IMR-90 (cell line): ENCODE measurements around the gene BCHE. TPM values are rescaled to one million over a fixed set of nuclear protein-coding genes. Genes with fewer than 3 reads are reported as not detected.

Experiments used
- ATAC-seq: fragments of 200-7000 bp; cut with Tn5 transposase; 2 replicates; pipeline ENCODE4 v1.9.1; 2020; ENCODE audit warnings: low read depth, mild to moderate bottlenecking, moderate library complexity
- BruUV-seq: library from RNA; stranded (reverse); fragments of 400-500 nt; replicated peaks from 2 replicates; lab custom pipeline; 2021; lab: Mats Ljungman, UMichigan
- CTCF ChIA-PET: fragments of 300-600 bp; formaldehyde crosslinking; extraction: SDS; loops from one replicate; lab custom pipeline; 2021; ENCODE audit warnings: antibody characterized with exemption; lab: Yijun Ruan, JAX
- POLR2A ChIA-PET: fragments of 300-600 bp; sonication (Branson Sonifier 250); formaldehyde crosslinking; loops from one replicate; lab custom pipeline; 2022; ENCODE audit warnings: antibody characterized with exemption; ENCODE audit not compliant: unreplicated experiment; lab: Charles Lee
- DNase-seq: peaks from one replicate; pipeline ENCODE4 v3.0.0; 2013
- H2AFZ ChIP-seq: replicated peaks from 2 replicates; pipeline ENCODE3; 2013; ENCODE audit warnings: low read length, mild to moderate bottlenecking; ENCODE audit not compliant: poor library complexity
- H2AK5ac ChIP-seq: 2 replicates; pipeline ENCODE4 v1.6.1; 2013; ENCODE audit warnings: low read depth, low read length, inconsistent platforms
- H2AK9ac ChIP-seq: replicated peaks from 2 replicates; pipeline ENCODE3; 2013; ENCODE audit warnings: mild to moderate bottlenecking, low read depth, low read length, moderate library complexity; ENCODE audit not compliant: poor library complexity
- H2BK120ac ChIP-seq: 2 replicates; pipeline ENCODE4 v1.6.1; 2013; ENCODE audit warnings: low read depth, low read length, inconsistent platforms
- H2BK15ac ChIP-seq: 3 replicates; pipeline ENCODE4 v1.6.1; 2013; ENCODE audit warnings: low read depth, low read length, inconsistent platforms
- H2BK20ac ChIP-seq: 2 replicates; pipeline ENCODE4 v1.6.1; 2013; ENCODE audit warnings: low read depth, mild to moderate bottlenecking, inconsistent platforms, low read length, moderate library complexity
- H2BK5ac ChIP-seq: 2 replicates; pipeline ENCODE4 v1.6.1; 2013; ENCODE audit warnings: mild to moderate bottlenecking, low read depth, low read length, inconsistent platforms; ENCODE audit not compliant: poor library complexity, severe bottlenecking
- H3K14ac ChIP-seq: replicated peaks from 2 replicates; pipeline ENCODE4 v1.6.1; 2013; ENCODE audit warnings: low read depth, low read length, inconsistent platforms
- H3K18ac ChIP-seq: 2 replicates; pipeline ENCODE4 v1.6.1; 2013; ENCODE audit warnings: low read depth, low read length, control low read depth
- H3K23ac ChIP-seq: 2 replicates; pipeline ENCODE4 v1.6.1; 2013; ENCODE audit warnings: low read depth, low read length, inconsistent platforms
- H3K27ac ChIP-seq: 2 replicates; pipeline ENCODE4 v1.5.1; 2013; ENCODE audit warnings: mild to moderate bottlenecking, control low read depth, low read length; ENCODE audit not compliant: insufficient read depth
- H3K27me3 ChIP-seq: 2 replicates; pipeline ENCODE4 v1.6.1; 2013; ENCODE audit warnings: low read length; ENCODE audit not compliant: control insufficient read depth, insufficient read depth
- H3K36me3 ChIP-seq: 2 replicates; pipeline ENCODE4 v1.6.1; 2013; ENCODE audit warnings: low read length, mixed read lengths; ENCODE audit not compliant: control insufficient read depth, insufficient read depth
- H3K4ac ChIP-seq: 2 replicates; pipeline ENCODE4 v1.6.1; 2013; ENCODE audit warnings: low read depth, low read length, inconsistent platforms
- H3K4me1 ChIP-seq: 2 replicates; pipeline ENCODE4 v1.6.1; 2013; ENCODE audit warnings: low read length, mixed read lengths; ENCODE audit not compliant: control insufficient read depth, insufficient read depth
- H3K4me2 ChIP-seq: 2 replicates; pipeline ENCODE4 v1.6.1; 2013; ENCODE audit warnings: low read depth, mild to moderate bottlenecking, control low read depth, low read length, moderate library complexity
- H3K4me3 ChIP-seq: 2 replicates; pipeline ENCODE4 v1.5.1; 2013; ENCODE audit warnings: low read depth, mild to moderate bottlenecking, control low read depth, low read length, moderate library complexity; ENCODE audit not compliant: insufficient read depth
- H3K56ac ChIP-seq: 2 replicates; pipeline ENCODE4 v1.6.1; 2013; ENCODE audit warnings: low read length, inconsistent platforms; ENCODE audit not compliant: insufficient read depth; ENCODE audit errors: extremely low read depth
- H3K79me1 ChIP-seq, 2 experiments: 2 replicates each; pipeline ENCODE4 v1.6.1; 2013; ENCODE audit warnings: low read length in 2 of 2, inconsistent platforms in 1 of 2, low read depth in 1 of 2
- H3K9ac ChIP-seq: 2 replicates; pipeline ENCODE4 v1.6.1; 2013; ENCODE audit warnings: low read depth, low read length, control low read depth
- H3K9me1 ChIP-seq: 2 replicates; pipeline ENCODE4 v1.6.1; 2013; ENCODE audit warnings: low read length, inconsistent platforms; ENCODE audit not compliant: insufficient read depth
- H3K9me3 ChIP-seq: 2 replicates; pipeline ENCODE4 v1.6.1; 2013; ENCODE audit warnings: low read length; ENCODE audit not compliant: control insufficient read depth, insufficient read depth
- H4K20me1 ChIP-seq: 2 replicates; pipeline ENCODE4 v1.6.1; 2013; ENCODE audit warnings: low read length, inconsistent platforms; ENCODE audit not compliant: insufficient read depth
- H4K5ac ChIP-seq: 2 replicates; pipeline ENCODE4 v1.6.1; 2013; ENCODE audit warnings: mild to moderate bottlenecking, low read depth, low read length, control low read depth
- H4K8ac ChIP-seq, 2 experiments: 2 replicates each; pipeline ENCODE4 v1.6.1; 2013; ENCODE audit warnings: low read depth in 2 of 2, low read length in 2 of 2, control low read depth in 1 of 2, inconsistent platforms in 1 of 2
- H4K91ac ChIP-seq: 2 replicates; pipeline ENCODE4 v1.6.1; 2013; ENCODE audit warnings: low read depth, low read length, inconsistent platforms; ENCODE audit not compliant: insufficient read depth
- BHLHE40 ChIP-seq: fragments of 150-350 bp; IDR thresholded peaks from 2 replicates; pipeline ENCODE4 v1.6.1; 2016; ENCODE audit warnings: mild to moderate bottlenecking, low read depth, low read length
- CEBPB ChIP-seq: IDR thresholded peaks from 2 replicates; pipeline ENCODE4 v1.6.1; 2012; ENCODE audit warnings: low read depth, low read length, improper control_type of control experiment
- CHD1 ChIP-seq: IDR thresholded peaks from 2 replicates; pipeline ENCODE4 v1.6.1; 2012; ENCODE audit warnings: low read depth, low read length, improper control_type of control experiment
- CTCF ChIP-seq: conservative IDR thresholded peaks from 2 replicates; pipeline ENCODE4 v1.5.1; 2012; ENCODE audit warnings: mild to moderate bottlenecking, low read depth, low read length, improper control_type of control experiment
- ELK1 ChIP-seq: fragments of 150-350 bp; IDR thresholded peaks from 2 replicates; pipeline ENCODE4 v1.6.1; 2016; ENCODE audit warnings: low read depth, mild to moderate bottlenecking, low read length, moderate library complexity, borderline replicate concordance
- FOS ChIP-seq: fragments of 150-350 bp; IDR thresholded peaks from 2 replicates; pipeline ENCODE4 v1.6.1; 2016; ENCODE audit warnings: low read depth, low read length
- MAFK ChIP-seq: IDR thresholded peaks from 2 replicates; pipeline ENCODE4 v1.6.1; 2012; ENCODE audit warnings: low read depth, low read length, improper control_type of control experiment
- MAZ ChIP-seq: IDR thresholded peaks from 2 replicates; pipeline ENCODE4 v1.6.1; 2012; ENCODE audit warnings: low read depth, mild to moderate bottlenecking, low read length, improper control_type of control experiment, moderate library complexity, borderline replicate concordance
- MXI1 ChIP-seq: IDR thresholded peaks from 2 replicates; pipeline ENCODE4 v1.6.1; 2012; ENCODE audit warnings: low read depth, mild to moderate bottlenecking, low read length, moderate library complexity, borderline replicate concordance
- NFE2L2 ChIP-seq: fragments of 150-350 bp; IDR thresholded peaks from 2 replicates; pipeline ENCODE4 v1.6.1; 2016; ENCODE audit warnings: low read depth, mild to moderate bottlenecking, low read length
- POLR2A ChIP-seq: IDR thresholded peaks from 2 replicates; pipeline ENCODE4 v1.6.1; 2012; ENCODE audit warnings: mild to moderate bottlenecking, low read depth, low read length
- RAD21 ChIP-seq: IDR thresholded peaks from 2 replicates; pipeline ENCODE4 v1.6.1; 2012; ENCODE audit warnings: low read length, improper control_type of control experiment
- RCOR1 ChIP-seq: IDR thresholded peaks from 2 replicates; pipeline ENCODE4 v1.6.1; 2012; ENCODE audit warnings: mild to moderate bottlenecking, low read length, improper control_type of control experiment; ENCODE audit not compliant: insufficient replicate concordance
- RFX5 ChIP-seq: IDR thresholded peaks from 2 replicates; pipeline ENCODE4 v1.8.0; 2012; ENCODE audit warnings: low read depth, mild to moderate bottlenecking, low read length, moderate library complexity
- USF2 ChIP-seq: fragments of 150-350 bp; IDR thresholded peaks from 2 replicates; pipeline ENCODE4 v1.6.1; 2017; ENCODE audit warnings: mild to moderate bottlenecking, antibody characterized with exemption, low read length, low read depth
- WGBS, 2 experiments: methylation state at CpG; one replicate each; pipeline versions ENCODE4 v1.1.5 to v1.1.7; 2013; ENCODE audit warnings: missing lambda C conversion rate in 2 of 2; ENCODE audit not compliant: insufficient read length in 1 of 2; ENCODE audit errors: extremely low coverage in 2 of 2; 5-methylcytosine and 5-hydroxymethylcytosine counted together
- dilution Hi-C: fragments of 300-500 bp; cut with HindIII; formaldehyde crosslinking; loops from one replicate; pipeline ENCODE4 v1.14.3; 2018; ENCODE audit warnings: low sequenced_read_pairs; ENCODE audit not compliant: unreplicated experiment
- in situ Hi-C: fragments of 300-500 bp; cut with MboI; formaldehyde crosslinking; loops from 3 replicates; pipeline ENCODE4 v1.14.3; 2019; ENCODE audit warnings: low sequenced_read_pairs, inconsistent platforms, mixed read lengths
- intact Hi-C: fragments of 100-400 bp; cut with micrococcal nuclease; formaldehyde crosslinking; loops from 2 replicates; pipeline ENCODE4 v1.10.0; 2022
- polyA plus RNA-seq, 3 experiments: library from polyadenylated mRNA; depleted of rRNA; stranded (reverse); fragments of >200 nt; gene quantifications; 2 replicates each; pipeline ENCODE4 v1.2.3, GENCODE V29; 2012; ENCODE audit warnings: low replicate concordance in 1 of 3
- total RNA-seq: library from RNA; depleted of rRNA; stranded (reverse); fragments of >200 nt; gene quantifications from 2 replicates; pipeline ENCODE4 v1.2.3, GENCODE V29; 2012

Gene BCHE
- total and polyA plus RNA-seq, 2 of the 4 experiments (the other 2 are of a cell fraction): 1.5 to 1.6 TPM

GRCh38 chr3:165874663-165875489 lies 37.7 kb upstream of the BCHE start:
- H3K9ac ChIP-seq: no peak overlapping the region
- ChIA-PET CTCF (interaction anchor here (0.7 kb wide), 1 partner anchor 660 kb away, joined by 8 read pairs; no protein-coding TSS in a partner anchor), POLR2A (no interaction called here)
- DNase-seq (no peak), ATAC-seq (no peak)
- H3K4me1 ChIP-seq: no peaks in the 10 kb centered on the region
- no peaks in the 10 kb centered on the region for H4K20me1 ChIP-seq
- no peak overlapping the region for H2BK120ac ChIP-seq
- no peak overlapping the region for H4K5ac ChIP-seq
- H3K27me3 ChIP-seq: no peaks in the 10 kb centered on the region
- H3K14ac ChIP-seq: no peak overlapping the region
- no peak overlapping the region for H4K8ac ChIP-seq
- H3K4ac ChIP-seq: no peak overlapping the region
- H2BK5ac ChIP-seq: no peak overlapping the region
- no peak overlapping the region for H3K4me3 ChIP-seq
- H2AK5ac ChIP-seq: no peak overlapping the region
- H2AFZ ChIP-seq: no peak overlapping the region
- H2AK9ac ChIP-seq: no peak overlapping the region
- dilution Hi-C loops (no loop called here), in situ Hi-C loops (no loop called here), intact Hi-C loops (no loop called here)
- no peaks in the 10 kb centered on the region for H3K79me1 ChIP-seq
- WGBS, 2 experiments: 82% methylated on average over 4 of the region's 18 CpGs; no CpG with 5 or more reads in 1 of the 2 experiments
- no peak overlapping the region for H3K56ac ChIP-seq
- BruUV-seq: no TSS peak
- H2BK15ac ChIP-seq: no peak overlapping the region
- no peak overlapping the region for H4K91ac ChIP-seq
- no peak overlapping the region for H3K27ac ChIP-seq
- no peak overlapping the region for H3K4me2 ChIP-seq
- H3K23ac ChIP-seq: no peak overlapping the region
- no peak overlapping the region for H2BK20ac ChIP-seq
- H3K18ac ChIP-seq: no peak overlapping the region
- no peaks in the 10 kb centered on the region for H3K36me3 ChIP-seq
- no peaks in the 10 kb centered on the region for H3K9me1 ChIP-seq
- H3K9me3 ChIP-seq: peaks cover 9% of the 10 kb centered on the region
- TF ChIP-seq BHLHE40: no peak
- TF ChIP-seq ELK1: no peak
- TF ChIP-seq USF2: no peak
- no peak for TF ChIP-seq RCOR1
- TF ChIP-seq RFX5: no peak
- TF ChIP-seq NFE2L2: no peak
- no peak for TF ChIP-seq CHD1
- TF ChIP-seq CTCF: no peak
- TF ChIP-seq MXI1: no peak
- no peak for TF ChIP-seq MAZ
- TF ChIP-seq FOS: no peak
- TF ChIP-seq CEBPB: no peak
- no peak for TF ChIP-seq POLR2A
- no peak for TF ChIP-seq RAD21
- no peak for TF ChIP-seq MAFK
